H1 (cell line): ENCODE measurements around the gene TDRD3. TPM values are rescaled to one million over a fixed set of nuclear protein-coding genes. Genes with fewer than 3 reads are reported as not detected.

ENCODE experiments used
- ASH2L ChIP-seq: fragments of 200-600, 300-600 bp; sonication (generic); IDR thresholded peaks from one replicate; pipeline ENCODE4 v1.7.1; 2017; ENCODE audit warnings: low read length
- BACH1 ChIP-seq: IDR thresholded peaks from 2 replicates; pipeline ENCODE4 v1.6.1; 2012; ENCODE audit warnings: low read length, improper control_type of control experiment
- CHD2 ChIP-seq: IDR thresholded peaks from 2 replicates; pipeline ENCODE4 v1.6.1; 2012; ENCODE audit warnings: low read length, improper control_type of control experiment
- CREB1 ChIP-seq: IDR thresholded peaks from 2 replicates; pipeline ENCODE4 v1.6.1; 2012; ENCODE audit warnings: inconsistent platforms
- EZH2 ChIP-seq: fragments of 200-600 bp; sonication (generic); IDR thresholded peaks from 2 replicates; pipeline ENCODE4 v1.7.1; 2012; ENCODE audit warnings: low read depth, mild to moderate bottlenecking, moderate library complexity, low read length, inconsistent platforms; ENCODE audit not compliant: severe bottlenecking
- HDAC2 ChIP-seq, 2 experiments: fragments of 300-600 bp in 1 of 2; sonication (generic) in 1 of 2; IDR thresholded peaks; 2 replicates each; pipeline ENCODE4 v1.6.1; 2011 to 2012; ENCODE audit warnings: low read depth in 2 of 2, low read length in 2 of 2, mild to moderate bottlenecking in 2 of 2, moderate library complexity in 2 of 2, borderline replicate concordance in 1 of 2, inconsistent platforms in 1 of 2
- NANOG ChIP-seq: IDR thresholded peaks from 2 replicates; pipeline ENCODE4 v1.6.1; 2011; ENCODE audit warnings: low read length, low read depth, mild to moderate bottlenecking, inconsistent platforms; ENCODE audit not compliant: insufficient read depth, poor library complexity, severe bottlenecking
- NRF1 ChIP-seq: IDR thresholded peaks from 2 replicates; pipeline ENCODE4 v1.6.1; 2011; ENCODE audit warnings: mild to moderate bottlenecking, low read depth, low read length, improper control_type of control experiment
- PHF8 ChIP-seq: fragments of 200-600 bp; sonication (generic); conservative IDR thresholded peaks from 2 replicates; pipeline ENCODE4 v1.7.1; 2012; ENCODE audit warnings: low read depth, mild to moderate bottlenecking, inconsistent platforms, low read length, moderate library complexity
- POLR2A ChIP-seq, 2 experiments: IDR thresholded peaks; 1 replicate in 1 of 2; 2 replicates in 1 of 2; pipeline ENCODE4 v1.6.1; 2011; ENCODE audit warnings: low read depth in 2 of 2, low read length in 2 of 2, mild to moderate bottlenecking in 2 of 2; ENCODE audit errors: control extremely low read depth in 1 of 2
- RNF2 ChIP-seq: fragments of 200-900, 300-1000 bp; sonication (generic); IDR thresholded peaks from 2 replicates; pipeline ENCODE4 v1.7.1; 2016; ENCODE audit warnings: borderline replicate concordance, low read depth, mild to moderate bottlenecking, antibody characterized with exemption, low read length; ENCODE audit not compliant: poor library complexity, severe bottlenecking; ENCODE audit errors: missing control alignments
- SP1 ChIP-seq: IDR thresholded peaks from 2 replicates; pipeline ENCODE4 v1.6.1; 2011; ENCODE audit warnings: low read depth, low read length
- SP4 ChIP-seq: IDR thresholded peaks from 2 replicates; pipeline ENCODE4 v1.6.1; 2012; ENCODE audit warnings: low read length, inconsistent platforms
- SUZ12 ChIP-seq: fragments of 200-600 bp; sonication (generic); IDR thresholded peaks from 2 replicates; pipeline ENCODE4 v1.6.1; 2012; ENCODE audit warnings: mild to moderate bottlenecking, inconsistent platforms, low read length, moderate library complexity, mixed read lengths
- TAF1 ChIP-seq: IDR thresholded peaks from 2 replicates; pipeline ENCODE4 v1.6.1; 2011; ENCODE audit warnings: mild to moderate bottlenecking, low read depth, low read length
- TBP ChIP-seq: IDR thresholded peaks from 2 replicates; pipeline ENCODE4 v1.6.1; 2011; ENCODE audit warnings: low read depth, low read length, improper control_type of control experiment
- TEAD4 ChIP-seq: IDR thresholded peaks from 2 replicates; pipeline ENCODE4 v1.6.1; 2012; ENCODE audit warnings: low read depth, low read length, inconsistent platforms, mixed read lengths
- USF2 ChIP-seq: IDR thresholded peaks from 2 replicates; pipeline ENCODE4 v1.6.1; 2011; ENCODE audit warnings: low read length, improper control_type of control experiment
- polyA plus RNA-seq, 7 experiments: library from polyadenylated mRNA; depleted of rRNA in 3 of 7; stranded (reverse) in 5 of 7; unstranded in 2 of 7; fragments of >200 nt in 5 of 7; fragments of 200-250 nt in 2 of 7; gene quantifications; 1 replicate in 5 of 7; 2 replicates in 1 of 7; 4 replicates in 1 of 7; pipeline versions ENCODE4 v1.2.1 to v1.2.3, GENCODE V29; 2011 to 2013; ENCODE audit warnings: missing spikeins in 2 of 7, mixed read lengths in 2 of 7
- total RNA-seq: library from RNA; stranded (reverse); fragmentation: NEBNext Ultra II Directional; extraction: Animal tissue kit (Norgen Biotek cat#: 25700); gene quantifications from 2 replicates; pipeline ENCODE4 v1.2.1, GENCODE V29; 2021

TDRD3 gene
- total and polyA plus RNA-seq, 2 of the 8 experiments (the other 6 are each of a cell fraction or from before 2014, with no cell fraction given), result 2.5 to 14.7 TPM

GRCh38 chr13:60395971-60396782 lies 843 bp upstream of the TDRD3 start (continued):
- TF ChIP-seq BACH1, result peak; percentile 5; the same call in 1 of the 2 replicates
- 0 out of 2 replicates have a peak, but pooled peaks have one; percentile 49 for TF ChIP-seq CHD2
- no peak for TF ChIP-seq NANOG
- TF ChIP-seq SP1, result no peak; the same call in 1 of the 2 replicates
- peak; percentile 19 for TF ChIP-seq TBP
- TF ChIP-seq NRF1, result peak; percentile 48
- no peak; the same call in none of the 2 replicates for TF ChIP-seq CREB1
- peak; percentile 28; the same call in 1 of the 2 replicates for TF ChIP-seq SP4
- TF ChIP-seq HDAC2 (IDR thresholded peaks at IDR 0.05; ENCODE audit: borderline replicate concordance in 1 of 2, low read depth in 2 of 2, low read length in 2 of 2), result 0 out of 4 replicates have a peak, but pooled peaks of 1 of the 2 experiments have one; percentile 57
- peak; percentile 61 for TF ChIP-seq PHF8
- TF ChIP-seq EZH2, result no peak
- TF ChIP-seq SUZ12, result no peak
- TF ChIP-seq ASH2L, result peak; percentile 74
- TF ChIP-seq TEAD4, result no peak
- TF ChIP-seq TAF1, result peak; percentile 77
- peak in 1 of 2 experiments; percentile 42; a peak in 1 of 3 replicates for TF ChIP-seq POLR2A (IDR thresholded peaks at IDR 0.05; ENCODE audit: control extremely low read depth in 1 of 2, low read depth in 2 of 2, low read length in 2 of 2)
- TF ChIP-seq RNF2, result no peak
- TF ChIP-seq USF2, result peak; percentile 51; the same call in 1 of the 2 replicates
